SHP77 (cell line): ENCODE data around the gene ZNF100.
"Not testable (repeated sequence)": the region's sequence is repeated elsewhere in the genome, so short reads cannot be mapped to it uniquely, and the experiment has no call there.

ENCODE experiments used
- DNase-seq, 2 experiments: peaks; one replicate each; lab custom pipeline; 2025; lab: John Stamatoyannopoulos, UW

Gene ZNF100

DNA sequence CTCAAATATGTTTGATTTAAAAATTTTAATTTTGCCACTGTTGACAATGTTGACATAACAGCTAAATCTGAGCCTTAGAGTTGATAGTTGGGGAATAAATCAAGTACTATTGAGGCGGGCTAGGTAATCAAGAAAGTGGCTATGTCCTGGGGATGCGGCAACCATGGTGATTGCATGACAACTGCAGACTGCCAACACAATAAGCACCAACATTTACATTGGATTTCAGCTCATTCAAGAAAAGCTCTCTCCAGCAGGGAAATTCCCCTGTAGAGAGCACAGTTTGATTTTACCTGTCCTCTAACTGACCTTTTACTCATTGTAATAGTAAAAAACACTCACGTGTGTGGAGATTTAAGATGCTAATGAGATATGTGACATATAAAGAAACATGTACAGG lies 63.1 kb downstream of the ZNF100 start:
- no peak for DNase-seq

DNA sequence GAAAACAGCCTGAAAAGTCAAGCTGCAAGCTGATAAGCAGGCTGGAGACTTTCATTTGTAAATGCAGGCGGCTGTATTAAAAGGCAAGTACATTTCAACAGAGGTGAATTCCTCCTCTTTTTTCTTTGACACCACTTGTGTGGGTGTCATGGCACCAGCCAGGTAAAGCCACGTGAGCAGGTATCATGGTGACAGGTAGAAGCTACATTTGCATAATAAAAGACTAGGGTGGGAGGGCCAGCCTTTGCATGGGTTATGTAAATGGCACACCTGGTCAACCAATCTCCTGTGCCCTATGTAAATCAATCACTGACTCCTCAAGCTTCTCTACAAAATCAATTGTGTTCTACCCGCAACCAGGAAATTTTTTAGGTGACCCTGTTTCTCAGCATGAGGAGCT lies 68.2 kb downstream of the ZNF100 start:
- no peak for DNase-seq

DNA sequence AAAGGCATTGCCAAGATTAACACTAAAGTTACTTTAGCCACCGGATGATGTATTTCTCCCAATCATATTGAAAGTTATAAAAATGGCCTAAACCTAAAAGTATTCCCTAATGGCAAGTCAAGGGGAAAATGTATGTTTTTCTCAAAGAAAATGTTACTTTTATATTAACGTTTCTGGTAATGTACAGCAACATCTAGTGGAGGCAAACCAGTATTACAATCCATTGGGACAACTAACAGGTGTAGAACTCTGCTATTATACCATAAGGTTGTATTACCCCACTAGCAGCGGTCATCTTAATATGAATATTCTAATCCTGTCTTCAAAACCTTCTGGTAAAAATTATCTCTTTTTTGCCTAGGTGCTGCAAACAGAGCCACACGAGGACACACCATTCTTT lies 69.2 kb downstream of the ZNF100 start:
- no peak for DNase-seq

DNA sequence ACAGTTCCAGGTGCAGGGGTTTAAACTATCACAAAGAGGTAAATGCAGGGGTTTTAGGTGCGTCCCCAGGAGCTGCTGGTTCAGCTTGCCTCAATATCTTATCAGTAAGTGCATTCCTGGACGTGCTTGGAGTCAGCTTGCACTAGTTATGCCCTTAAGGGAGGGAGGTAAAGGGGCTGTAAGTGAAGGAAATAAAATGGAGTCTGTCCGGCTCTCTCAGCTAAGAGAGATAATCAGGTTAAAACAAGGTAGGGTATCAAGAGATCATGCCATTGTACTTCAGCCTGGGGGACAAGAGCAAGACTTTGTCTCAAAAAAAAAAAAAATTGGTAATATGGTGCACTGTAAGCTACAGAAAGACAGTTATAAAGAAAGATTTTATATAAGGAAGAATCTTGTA lies 69.7 kb downstream of the ZNF100 start:
- DNase-seq, result no peak

DNA sequence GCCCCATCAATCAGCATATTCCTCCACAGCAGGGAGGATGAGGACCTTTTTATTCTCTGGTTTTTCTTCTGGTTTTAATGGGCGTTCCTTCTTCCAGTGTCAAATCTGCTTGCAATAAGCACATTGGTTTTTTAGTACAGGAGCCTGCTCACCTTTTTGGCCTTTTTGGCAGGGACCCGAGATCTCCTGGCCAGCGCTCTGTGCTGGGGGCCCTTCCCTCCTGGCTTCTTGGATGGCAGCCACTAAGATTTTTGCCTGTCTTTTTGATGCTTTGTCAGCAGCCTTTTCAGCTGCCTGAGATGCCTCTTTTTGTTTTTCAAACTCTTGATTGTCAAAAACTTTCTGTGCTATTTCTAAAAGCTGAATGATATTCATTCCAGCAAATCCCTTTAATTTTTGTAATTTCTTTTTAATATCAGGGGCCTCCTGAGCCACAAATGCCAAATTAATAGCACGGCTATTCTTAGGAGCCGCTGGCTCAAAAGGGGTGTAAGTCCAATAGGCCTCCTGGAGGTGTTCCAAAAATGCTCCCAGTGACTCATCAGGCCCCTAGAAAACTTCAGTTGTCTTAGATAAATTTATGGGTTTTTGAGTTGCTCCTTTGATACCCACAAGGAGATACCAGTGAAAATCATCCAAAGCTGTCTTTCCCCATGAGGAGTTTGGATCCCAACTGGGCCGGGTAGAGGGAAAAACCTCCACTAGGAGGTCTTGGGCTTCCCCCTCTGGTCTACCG lies 73.0 kb downstream of the ZNF100 start:
- DNase-seq, result no peak

DNA sequence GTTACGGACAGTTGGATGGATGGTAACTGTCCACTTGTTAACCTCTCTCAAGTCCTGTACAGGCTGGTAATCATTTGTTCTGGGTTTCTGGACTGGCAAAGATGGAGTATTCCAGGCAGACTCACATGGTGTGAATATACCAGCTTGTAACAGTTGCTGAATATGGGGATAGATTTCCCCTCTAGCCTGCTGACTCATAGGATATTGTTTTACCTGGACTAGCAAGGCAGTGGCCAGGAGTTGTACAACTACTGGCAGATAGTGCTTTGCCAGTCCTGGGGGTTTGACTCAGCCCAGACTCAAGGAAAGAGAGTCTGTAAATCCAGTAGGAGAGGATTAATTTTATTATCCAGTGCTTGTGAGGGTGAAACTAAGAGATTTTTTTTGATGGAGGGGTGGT lies 74.0 kb downstream of the ZNF100 start:
- DNase-seq, result no peak

DNA sequence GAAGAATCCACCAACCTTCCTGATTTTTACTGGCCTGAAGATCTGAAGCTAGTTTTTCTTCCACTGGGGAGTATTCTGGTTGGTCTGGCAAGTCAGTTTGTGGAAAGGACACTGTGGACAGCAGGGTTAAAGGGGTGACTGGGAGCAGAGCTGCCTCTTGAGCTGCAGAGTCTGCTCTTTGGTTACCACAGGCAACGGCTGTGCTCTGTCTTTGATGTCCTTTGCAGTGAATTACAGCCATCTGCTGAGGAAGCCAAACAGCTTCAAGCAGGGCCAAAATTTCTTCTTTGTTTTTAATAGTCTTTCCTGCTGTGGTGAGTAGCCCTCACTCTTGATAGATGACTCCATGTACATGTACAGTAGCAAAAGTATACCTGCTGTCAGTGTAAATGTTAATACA lies 75.7 kb downstream of the ZNF100 start:
- DNase-seq, result no peak

DNA sequence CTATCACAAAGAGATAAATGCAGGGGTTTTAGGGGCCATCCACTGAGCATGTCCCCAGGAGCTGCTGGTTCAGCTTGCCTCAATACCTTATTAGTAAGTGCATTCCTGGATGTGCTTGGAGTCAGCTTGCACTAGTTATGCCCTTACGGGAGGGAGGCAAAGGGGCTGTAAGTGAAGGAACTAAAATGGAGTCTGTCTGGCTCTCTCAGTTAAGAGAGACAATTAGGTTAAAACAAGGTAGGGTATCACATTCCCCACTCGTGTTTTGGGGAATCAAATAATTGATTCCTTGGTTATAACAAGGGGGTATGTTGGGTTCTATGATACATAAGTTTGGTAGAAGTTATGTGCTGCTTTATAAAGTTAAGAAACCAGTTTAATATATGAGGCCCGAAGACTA lies 78.9 kb downstream of the ZNF100 start:
- no peak for DNase-seq

DNA sequence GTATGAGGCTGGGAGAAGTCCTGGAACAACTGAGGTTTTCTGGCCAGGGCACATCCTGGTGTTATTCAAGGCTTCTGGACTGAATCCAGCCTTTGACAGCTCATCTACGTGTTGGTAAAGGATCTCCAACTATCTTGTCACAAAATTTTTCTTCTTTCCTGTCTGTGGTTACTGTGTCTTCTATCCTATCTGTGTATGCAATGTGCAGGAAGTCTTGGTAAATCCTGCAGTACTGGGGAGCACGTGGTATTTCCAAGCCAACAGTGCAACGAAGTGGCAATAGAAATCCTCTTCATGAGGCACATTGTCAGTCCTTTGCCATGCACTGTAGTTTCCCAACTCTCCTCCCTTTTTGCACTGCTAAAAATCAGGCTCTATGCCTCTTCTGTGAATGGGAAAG lies 86.7 kb downstream of the ZNF100 start:
- no peak for DNase-seq

DNA sequence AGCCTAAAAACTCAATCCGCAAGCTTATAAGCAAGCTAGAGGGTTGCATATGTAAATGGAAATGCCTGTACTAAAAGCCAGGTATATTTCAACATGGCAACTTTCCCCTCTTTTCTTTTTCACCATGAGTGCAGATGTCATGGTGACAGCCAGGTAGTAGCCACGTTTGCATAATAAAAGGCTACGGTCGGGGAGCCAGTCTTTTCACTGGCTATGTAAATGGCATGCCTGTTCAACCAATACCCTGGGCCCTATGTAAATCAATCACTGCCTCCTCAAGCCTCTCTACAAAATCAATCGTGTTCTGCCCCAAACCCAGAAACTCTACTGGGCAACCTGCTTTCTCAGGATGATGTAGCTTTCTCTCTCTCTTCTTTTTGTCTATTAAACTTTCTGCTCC lies 87.4 kb downstream of the ZNF100 start:
- DNase-seq, result no peak

DNA sequence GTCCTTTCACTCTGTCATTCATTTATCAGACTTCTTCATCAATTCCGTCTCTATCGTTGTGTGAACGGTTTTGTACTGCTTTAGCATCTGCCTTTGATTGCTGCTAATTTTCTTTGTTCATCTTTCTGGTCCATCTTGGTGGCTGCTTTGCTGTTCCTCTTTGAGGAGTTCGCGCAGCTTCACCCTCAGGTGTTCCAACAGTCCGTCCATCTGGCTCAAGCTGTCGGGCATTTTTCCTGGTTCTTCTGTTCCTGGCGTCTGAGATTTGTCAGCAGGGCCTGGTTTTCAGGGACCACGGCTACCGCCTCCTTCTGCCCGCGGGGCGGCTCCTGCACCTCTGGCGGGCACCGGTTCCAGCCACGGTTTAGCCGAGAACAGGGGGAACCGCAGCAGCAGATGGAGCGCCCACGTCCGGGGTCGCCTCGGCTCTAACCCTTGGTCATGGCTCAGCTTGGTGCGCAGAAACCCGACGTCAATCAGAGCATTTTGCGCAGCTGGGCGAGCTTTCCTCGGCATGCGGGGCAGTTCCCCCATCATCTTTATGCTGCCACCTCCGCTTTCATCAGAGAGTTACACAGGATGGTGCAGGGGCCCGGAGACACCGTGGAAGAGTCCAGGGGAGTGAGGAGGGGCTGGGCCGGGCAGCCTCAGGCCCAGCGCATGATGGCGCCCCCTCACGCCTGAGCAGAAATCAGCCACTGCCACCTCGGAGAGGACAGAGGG lies 89.5 kb downstream of the ZNF100 start:
- DNase-seq, result no peak

DNA sequence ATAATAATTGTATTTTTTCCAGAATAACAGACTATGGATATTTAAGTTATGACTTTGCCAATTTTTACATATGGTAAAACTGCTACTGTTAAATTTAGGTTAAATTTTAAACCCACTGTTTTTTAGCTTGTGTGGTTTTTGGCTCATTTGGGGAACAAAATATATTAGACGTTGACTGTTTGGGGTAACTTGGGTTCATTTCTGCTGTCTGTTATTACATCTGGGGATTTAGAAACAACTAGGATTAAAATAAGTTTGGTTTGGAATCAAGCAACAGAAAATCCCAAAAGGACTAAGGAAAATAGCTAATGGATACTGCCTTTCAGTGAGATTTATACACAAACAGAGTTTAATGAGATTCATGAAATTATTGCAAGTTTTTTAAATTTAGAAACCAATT lies 92.9 kb downstream of the ZNF100 start:
- DNase-seq, result no peak

DNA sequence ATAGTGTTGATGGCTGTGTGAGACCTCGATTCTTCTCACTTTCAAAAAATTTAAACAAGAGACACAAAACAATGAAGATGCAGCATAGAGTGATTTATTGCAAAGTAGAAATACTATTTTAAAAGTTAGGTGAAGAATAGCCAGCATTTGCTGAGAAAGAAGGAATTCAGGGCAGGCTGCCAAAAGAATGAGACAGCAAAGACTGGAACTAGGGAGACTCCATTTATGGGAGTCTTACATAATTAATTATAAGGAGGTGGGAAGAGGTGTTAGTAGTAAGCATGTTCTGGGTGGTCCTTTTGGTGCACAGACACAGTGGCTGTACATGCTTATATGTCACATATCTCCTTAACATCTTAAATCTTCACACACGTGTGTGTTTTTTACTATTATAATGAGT lies 93.9 kb downstream of the ZNF100 start:
- not testable (repeated sequence) for DNase-seq
